ENCODE measurements around the gene SHFL. TPM values are rescaled to one million over a fixed set of nuclear protein-coding genes. Genes with fewer than 3 reads are reported as not detected.

Gene SHFL
- total and polyA plus RNA-seq, 2 of the 8 experiments (the other 6 are each of a cell fraction or from before 2014, with no cell fraction given), result 25.3 to 37.1 TPM

DNA sequence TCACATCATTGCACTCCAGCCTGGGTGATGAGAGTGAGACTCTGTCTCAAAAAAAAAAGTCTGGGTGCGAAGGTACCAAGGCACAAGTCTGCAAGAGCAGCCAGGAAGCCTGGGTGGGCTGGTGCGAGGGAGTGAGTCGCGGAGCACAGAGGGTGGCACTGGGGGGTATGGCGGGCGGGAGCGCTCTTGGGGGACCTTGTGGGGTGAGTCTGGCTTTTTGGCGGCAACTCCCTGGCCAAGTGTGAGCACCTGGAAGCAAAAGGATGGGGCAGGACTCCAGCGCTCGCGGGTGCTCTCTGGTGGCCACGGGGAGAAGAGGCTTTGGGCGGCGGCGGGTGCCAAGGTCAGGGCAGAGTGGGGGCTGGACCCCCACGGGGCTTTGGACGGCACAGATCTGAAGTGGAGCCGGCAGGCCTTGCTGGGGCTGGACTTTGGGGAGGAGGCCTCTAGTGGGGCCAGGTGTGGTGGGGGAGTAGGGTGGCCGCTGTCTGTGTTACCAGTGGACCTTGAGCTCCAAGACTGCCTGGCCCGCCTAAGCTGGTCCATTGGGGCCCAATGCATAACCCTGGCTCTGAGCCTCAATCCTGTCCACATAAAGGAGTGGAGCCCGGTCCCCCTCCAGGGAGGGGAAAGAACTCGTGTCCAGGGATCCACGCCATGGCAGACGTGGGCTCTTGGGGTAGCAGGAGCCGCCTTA lies 26.9 kb downstream of the SHFL start (continued):
- TF ChIP-seq, protein P1, sequence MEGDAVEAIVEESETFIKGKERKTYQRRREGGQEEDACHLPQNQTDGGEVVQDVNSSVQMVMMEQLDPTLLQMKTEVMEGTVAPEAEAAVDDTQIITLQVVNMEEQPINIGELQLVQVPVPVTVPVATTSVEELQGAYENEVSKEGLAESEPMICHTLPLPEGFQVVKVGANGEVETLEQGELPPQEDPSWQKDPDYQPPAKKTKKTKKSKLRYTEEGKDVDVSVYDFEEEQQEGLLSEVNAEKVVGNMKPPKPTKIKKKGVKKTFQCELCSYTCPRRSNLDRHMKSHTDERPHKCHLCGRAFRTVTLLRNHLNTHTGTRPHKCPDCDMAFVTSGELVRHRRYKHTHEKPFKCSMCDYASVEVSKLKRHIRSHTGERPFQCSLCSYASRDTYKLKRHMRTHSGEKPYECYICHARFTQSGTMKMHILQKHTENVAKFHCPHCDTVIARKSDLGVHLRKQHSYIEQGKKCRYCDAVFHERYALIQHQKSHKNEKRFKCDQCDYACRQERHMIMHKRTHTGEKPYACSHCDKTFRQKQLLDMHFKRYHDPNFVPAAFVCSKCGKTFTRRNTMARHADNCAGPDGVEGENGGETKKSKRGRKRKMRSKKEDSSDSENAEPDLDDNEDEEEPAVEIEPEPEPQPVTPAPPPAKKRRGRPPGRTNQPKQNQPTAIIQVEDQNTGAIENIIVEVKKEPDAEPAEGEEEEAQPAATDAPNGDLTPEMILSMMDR (IDR thresholded peaks at IDR 0.05; ENCODE audit: control extremely low read depth in 1 of 3, insufficient read depth in 1 of 3, low read depth in 1 of 3, low read length in 3 of 3), result peak; percentile 77 to 80 (median 79)
- TF ChIP-seq KDM5A (IDR thresholded peaks at IDR 0.05; ENCODE audit: low read length) (no peak), RBBP5 (IDR thresholded peaks at IDR 0.05; ENCODE audit: borderline replicate concordance, low read depth, low read length) (no peak), BACH1 (IDR thresholded peaks at IDR 0.05; ENCODE audit: low read length) (no peak), EGR1 (IDR thresholded peaks at IDR 0.05; ENCODE audit: borderline replicate concordance, low read depth, low read length) (no peak), GABPA (IDR thresholded peaks at IDR 0.05; ENCODE audit: borderline replicate concordance, insufficient read depth, low read length) (0 out of 2 replicates have a peak, but pooled peaks have one; percentile 58)
- TF ChIP-seq, protein P2, sequence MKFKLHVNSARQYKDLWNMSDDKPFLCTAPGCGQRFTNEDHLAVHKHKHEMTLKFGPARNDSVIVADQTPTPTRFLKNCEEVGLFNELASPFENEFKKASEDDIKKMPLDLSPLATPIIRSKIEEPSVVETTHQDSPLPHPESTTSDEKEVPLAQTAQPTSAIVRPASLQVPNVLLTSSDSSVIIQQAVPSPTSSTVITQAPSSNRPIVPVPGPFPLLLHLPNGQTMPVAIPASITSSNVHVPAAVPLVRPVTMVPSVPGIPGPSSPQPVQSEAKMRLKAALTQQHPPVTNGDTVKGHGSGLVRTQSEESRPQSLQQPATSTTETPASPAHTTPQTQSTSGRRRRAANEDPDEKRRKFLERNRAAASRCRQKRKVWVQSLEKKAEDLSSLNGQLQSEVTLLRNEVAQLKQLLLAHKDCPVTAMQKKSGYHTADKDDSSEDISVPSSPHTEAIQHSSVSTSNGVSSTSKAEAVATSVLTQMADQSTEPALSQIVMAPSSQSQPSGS (IDR thresholded peaks at IDR 0.05; ENCODE audit: low read length), result no peak; the same call in 1 of the 2 replicates
